T-cell (primary cell): ENCODE data around the gene ROCK2. TPM values are rescaled to one million over a fixed set of nuclear protein-coding genes. Genes with fewer than 3 reads are reported as not detected.
"Not testable (repeated sequence)": the region's sequence is repeated elsewhere in the genome, so short reads cannot be mapped to it uniquely, and the experiment has no call there.

Source experiments
- ATAC-seq, 4 experiments: fragments of 200-7000 bp in 3 of 4; fragments of 150-1000 bp in 1 of 4; cut with Tn5 transposase; replicated peaks in 1 of 4; 1 replicate in 3 of 4; 2 replicates in 1 of 4; pipeline ENCODE4 v1.10.0; 2021; ENCODE audit warnings: moderate library complexity in 3 of 4, mild to moderate bottlenecking in 2 of 4, moderate number of reproducible peaks in 1 of 4
- CTCF ChIA-PET, 2 donors: fragments of 300-600 bp; sonication (Branson Sonifier 250); formaldehyde crosslinking; loops; one replicate each; lab custom pipeline; 2022; ENCODE audit warnings: antibody characterized with exemption in 2 of 2; lab: Charles Lee
- POLR2A ChIA-PET, 2 donors: fragments of 300-600 bp; sonication (Branson Sonifier 250); formaldehyde crosslinking; loops; one replicate each; lab custom pipeline; 2022; ENCODE audit warnings: antibody characterized with exemption in 2 of 2; lab: Charles Lee
- DNase-seq, 35 experiments: peaks; one replicate each; pipeline versions ENCODE4 v3.0.0 to v3.0.0-alpha.2; 2013 to 2023
- H3K27ac ChIP-seq: one replicate; pipeline ENCODE4 v1.5.1; 2013; ENCODE audit warnings: low read length
- H3K27me3 ChIP-seq, 2 experiments: replicated peaks in 1 of 2; 1 replicate in 1 of 2; 2 replicates in 1 of 2; pipeline versions ENCODE4 v1.6.1 to v1.7.0; 2013; ENCODE audit warnings: low read length in 1 of 2, mixed read lengths in 1 of 2; ENCODE audit not compliant: control insufficient read depth in 2 of 2, insufficient read depth in 2 of 2; ENCODE audit errors: extremely low read depth in 1 of 2
- H3K36me3 ChIP-seq, 2 donors: 1 replicate in 1 of 2; 2 replicates in 1 of 2; pipeline versions ENCODE4 v1.6.1 to v1.7.0; 2013; ENCODE audit warnings: low read length in 1 of 2; ENCODE audit not compliant: control insufficient read depth in 2 of 2, insufficient read depth in 1 of 2; ENCODE audit errors: extremely low read depth in 1 of 2
- H3K4me1 ChIP-seq, 2 experiments: 1 replicate in 1 of 2; 2 replicates in 1 of 2; pipeline versions ENCODE4 v1.6.1 to v1.7.0; 2013; ENCODE audit warnings: low read length in 2 of 2, mixed read lengths in 1 of 2; ENCODE audit not compliant: insufficient read depth in 2 of 2, control insufficient read depth in 1 of 2; ENCODE audit errors: extremely low read depth in 1 of 2
- H3K4me3 ChIP-seq, 2 donors: 1 replicate in 1 of 2; 2 replicates in 1 of 2; pipeline versions ENCODE4 v1.5.1 to v1.7.0; 2013; ENCODE audit warnings: mild to moderate bottlenecking in 2 of 2, low read length in 1 of 2, moderate library complexity in 1 of 2; ENCODE audit not compliant: control insufficient read depth in 1 of 2; ENCODE audit errors: extremely low read depth in 1 of 2
- H3K9me3 ChIP-seq: 2 replicates; pipeline ENCODE4 v1.7.0; 2013
- H3K27ac Mint-ChIP-seq, 2 donors: one replicate each; pipeline ENCODE4 v1.8.0; 2020 to 2021; ENCODE audit warnings: mild to moderate bottlenecking in 2 of 2, mixed read lengths in 2 of 2
- H3K27me3 Mint-ChIP-seq, 2 donors: one replicate each; pipeline ENCODE4 v1.8.0; 2021 to 2022; ENCODE audit warnings: mixed read lengths in 2 of 2
- H3K36me3 Mint-ChIP-seq: one replicate; pipeline ENCODE4 v1.8.0; 2021; ENCODE audit warnings: mixed read lengths
- H3K4me1 Mint-ChIP-seq, 3 donors: one replicate each; pipeline ENCODE4 v1.8.0; 2020 to 2022; ENCODE audit warnings: mixed read lengths in 3 of 3, mild to moderate bottlenecking in 1 of 3
- H3K4me3 Mint-ChIP-seq, 3 donors: one replicate each; pipeline ENCODE4 v1.8.0; 2020 to 2022; ENCODE audit warnings: mild to moderate bottlenecking in 3 of 3, mixed read lengths in 3 of 3, moderate library complexity in 3 of 3
- H3K9me3 Mint-ChIP-seq, 3 donors: one replicate each; pipeline ENCODE4 v1.8.0; 2020 to 2022; ENCODE audit warnings: mixed read lengths in 3 of 3
- WGBS: methylation state at CpG from one replicate; pipeline ENCODE4 v1.1.5; 2013; ENCODE audit warnings: missing lambda C conversion rate; ENCODE audit not compliant: insufficient coverage; 5-methylcytosine and 5-hydroxymethylcytosine counted together
- total RNA-seq, 35 experiments: library from RNA in 6 of 35; stranded (reverse) in 6 of 35; fragments of 120-200 nt in 1 of 35; gene quantifications; one replicate each; pipeline versions ENCODE4 v1.2.1 to v1.2.4 and lab custom pipeline; 2013 to 2026

Gene ROCK2
- total RNA-seq, 5 donors from 2014 or later (not counting 1 experiment from before 2014, with no cell fraction given), result 15.5 to 22.3 (median 18.6) TPM

DNA sequence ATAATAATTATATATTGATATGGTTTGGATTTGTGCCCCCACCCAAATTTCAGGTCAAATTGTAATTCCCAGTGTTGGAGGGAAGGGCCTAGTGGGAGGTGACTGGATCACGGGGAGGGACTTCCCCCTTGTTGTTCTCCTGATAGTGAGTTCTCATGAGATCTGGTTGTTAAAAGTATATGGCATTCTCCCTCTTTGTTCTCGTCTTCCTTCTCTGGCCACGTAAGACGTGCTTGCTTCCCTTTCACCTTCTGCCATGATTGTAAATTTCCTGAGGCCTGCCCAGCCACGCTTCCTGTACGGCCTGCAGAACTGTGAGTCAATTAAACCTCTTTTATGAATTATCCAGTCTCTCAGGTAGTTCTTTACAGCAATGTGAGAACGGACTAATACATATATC lies 88.3 kb downstream of the ROCK2 start:
- ChIA-PET POLR2A (no interaction called here), CTCF (no interaction called here)
- Mint-ChIP-seq H3K4me1 (peaks cover 5 to 7% (median 6%) of the 10 kb centered on the region in 3 donors), H3K4me3 (no peak overlapping the region), H3K27ac (no peak overlapping the region), H3K9me3 (peaks cover 0 to 1% (median 0%) of the 10 kb centered on the region in 3 donors), H3K36me3 (peaks cover 28% of the 10 kb centered on the region), H3K27me3 (no peaks in the 10 kb centered on the region)
- no peak overlapping the region for H3K4me3 ChIP-seq
- WGBS, result 95% methylated on average over 4 of the region's 7 CpGs
- peaks cover 0 to 7% of the 10 kb centered on the region in 2 donors for H3K36me3 ChIP-seq
- ATAC-seq (no peak), DNase-seq (no peak)
- H3K27me3 ChIP-seq, result no peaks in the 10 kb centered on the region
- H3K27ac ChIP-seq, result no peak overlapping the region
- no peaks in the 10 kb centered on the region for H3K9me3 ChIP-seq
- H3K4me1 ChIP-seq, result no peaks in the 10 kb centered on the region

DNA sequence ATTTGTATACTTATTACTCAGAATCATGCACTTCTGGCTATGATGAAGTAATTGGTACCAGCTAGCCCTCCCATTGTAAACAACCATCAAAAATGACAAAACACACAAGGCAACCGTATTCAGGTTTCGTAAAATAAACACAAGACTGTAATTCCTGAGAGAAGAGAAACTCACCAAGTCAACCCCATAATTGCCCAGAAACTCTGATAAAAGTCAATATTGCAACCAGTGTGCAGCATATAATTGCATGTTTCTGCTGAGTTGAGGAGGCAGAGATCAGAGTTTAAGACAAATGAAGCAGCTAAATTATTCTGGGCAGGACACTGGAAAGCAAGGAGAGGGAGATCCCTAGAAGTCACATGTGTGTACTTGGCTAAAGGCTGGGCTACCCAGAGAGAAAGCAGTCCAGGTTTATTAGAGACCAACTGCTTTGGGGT lies 90.3 kb downstream of the ROCK2 start:
- Mint-ChIP-seq H3K9me3 (peaks cover 0 to 1% (median 0%) of the 10 kb centered on the region in 3 donors), H3K27me3 (no peaks in the 10 kb centered on the region), H3K27ac (no peak overlapping the region), H3K4me3 (no peak overlapping the region), H3K36me3 (peaks cover 33% of the 10 kb centered on the region), H3K4me1 (peaks cover 6 to 18% (median 11%) of the 10 kb centered on the region in 3 donors)
- CTCF ChIA-PET, result no interaction called here
- no CpG with 5 or more reads among the region's 2 CpGs for WGBS
- Histone ChIP-seq H3K27ac (no peak overlapping the region), H3K4me1 (no peaks in the 10 kb centered on the region), H3K9me3 (no peaks in the 10 kb centered on the region), H3K36me3 (peaks cover 0 to 7% of the 10 kb centered on the region in 2 donors), H3K4me3 (no peak overlapping the region), H3K27me3 (no peaks in the 10 kb centered on the region)
- POLR2A ChIA-PET, result no interaction called here
- no peak for ATAC-seq
- DNase-seq, result no peak

DNA sequence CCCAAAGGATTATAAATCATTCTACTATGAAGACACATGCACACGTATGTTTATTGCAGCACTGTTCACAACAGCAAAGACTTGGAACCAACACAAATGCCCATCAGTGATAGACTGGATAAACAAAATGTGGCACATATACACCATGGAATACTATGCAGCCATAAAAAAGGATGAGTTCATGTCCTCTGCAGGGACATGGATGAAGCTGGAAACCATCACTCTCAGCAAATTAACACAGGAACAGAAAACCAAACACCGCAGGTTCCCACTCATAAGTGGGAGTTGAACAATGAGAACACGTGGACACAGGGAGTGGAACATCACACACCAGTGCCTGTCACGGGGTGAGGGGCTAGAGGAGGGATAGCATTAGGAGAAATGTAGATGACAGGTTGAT lies 92.0 kb downstream of the ROCK2 start:
- POLR2A ChIA-PET, result not testable (repeated sequence)

DNA sequence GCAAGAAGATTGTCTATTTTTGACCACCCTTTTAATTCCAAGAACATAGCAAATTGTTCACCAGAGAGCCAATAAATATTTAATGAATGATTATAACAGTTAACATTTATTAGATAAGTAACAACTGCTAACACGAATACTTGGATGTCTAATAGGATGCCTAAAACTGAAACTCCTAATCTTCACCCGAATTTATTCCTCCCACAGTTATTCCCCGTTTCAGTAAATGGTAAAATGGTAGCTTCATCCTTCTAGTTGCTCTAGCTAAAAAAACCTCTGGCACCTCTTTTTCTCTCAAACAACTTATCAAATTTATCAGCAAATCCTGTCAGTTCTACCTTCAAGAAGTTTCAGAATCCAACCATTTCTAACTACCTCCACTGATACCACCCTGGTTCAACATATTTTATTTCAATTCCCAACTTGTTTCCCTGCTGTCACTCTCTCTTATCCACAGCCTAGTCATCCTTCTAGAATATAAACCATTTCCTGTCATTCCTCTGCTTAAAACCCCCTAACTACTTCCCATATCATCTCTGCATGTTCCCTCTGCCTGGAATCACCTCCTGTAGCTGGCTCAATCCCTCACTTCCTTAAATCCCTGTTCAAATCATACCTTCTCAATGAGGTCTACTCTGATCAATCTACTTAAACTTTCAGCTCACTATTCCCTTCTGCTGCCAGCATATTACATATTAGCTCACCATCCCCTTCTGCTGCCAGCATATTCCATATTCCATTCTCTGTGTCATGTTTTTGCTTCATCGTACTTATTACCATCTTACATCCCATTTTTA lies 93.8 kb downstream of the ROCK2 start:
- ChIA-PET CTCF (interaction anchor here in 1 of 2 donors (0.6 kb wide), 1 partner anchor 352 kb away, joined by 4 read pairs; no protein-coding TSS in a partner anchor), POLR2A (no interaction called here)
- no peaks in the 10 kb centered on the region for H3K27me3 ChIP-seq
- Mint-ChIP-seq H3K9me3 (peaks cover 0 to 1% (median 0%) of the 10 kb centered on the region in 3 donors), H3K4me3 (no peak overlapping the region), H3K27me3 (no peaks in the 10 kb centered on the region), H3K27ac (no peak overlapping the region), H3K36me3 (peaks cover 31% of the 10 kb centered on the region), H3K4me1 (peaks cover 7 to 18% (median 11%) of the 10 kb centered on the region in 3 donors)
- no peak overlapping the region for H3K4me3 ChIP-seq
- no peak overlapping the region for H3K27ac ChIP-seq
- DNase-seq, result no peak
- peaks cover 0 to 3% of the 10 kb centered on the region in 2 donors for H3K36me3 ChIP-seq
- no peaks in the 10 kb centered on the region for H3K4me1 ChIP-seq
- H3K9me3 ChIP-seq, result no peaks in the 10 kb centered on the region
- no CpG with 5 or more reads among the region's 4 CpGs for WGBS
- no peak for ATAC-seq

More for the DNA sequence above, 92.0 kb downstream of the ROCK2 start:
- H3K27me3 ChIP-seq, H3K4me1 ChIP-seq, DNase-seq, H3K27ac Mint-ChIP-seq, H3K27me3 Mint-ChIP-seq, H3K9me3 ChIP-seq, H3K4me3 ChIP-seq, CTCF ChIA-PET, H3K4me3 Mint-ChIP-seq, ATAC-seq, H3K27ac ChIP-seq, H3K36me3 ChIP-seq, H3K9me3 Mint-ChIP-seq: not testable (repeated sequence)
- H3K4me1 Mint-ChIP-seq, result peaks cover 6 to 18% (median 11%) of the 10 kb centered on the region in 3 donors
- WGBS, result no CpG with 5 or more reads among the region's 4 CpGs
- peaks cover 32% of the 10 kb centered on the region for H3K36me3 Mint-ChIP-seq

DNA sequence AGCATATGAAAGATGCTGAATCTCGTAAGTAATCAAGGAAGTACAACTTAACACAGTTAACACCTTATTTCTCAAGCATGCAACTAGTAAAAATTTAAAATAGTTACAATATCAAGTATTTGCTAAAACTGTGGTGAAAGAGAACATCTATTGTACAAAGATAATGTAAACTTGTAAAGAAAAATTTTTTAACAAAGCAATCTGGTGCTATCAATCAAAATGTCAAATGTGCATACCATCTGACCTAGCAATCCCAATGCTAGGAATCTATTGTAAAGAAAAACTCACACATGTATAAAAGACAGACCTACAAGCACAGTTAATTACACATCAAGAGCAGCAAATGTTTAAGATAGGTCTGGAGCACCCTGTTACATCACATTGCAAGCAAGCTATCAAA lies 99.1 kb downstream of the ROCK2 start:
- CTCF ChIA-PET, result interaction anchor here in 1 of 2 donors (0.6 kb wide), 1 partner anchor 1760 kb away, joined by 3 read pairs; no protein-coding TSS in a partner anchor
- no CpG with 5 or more reads among the region's 1 CpG for WGBS
- POLR2A ChIA-PET, result no interaction called here

DNA sequence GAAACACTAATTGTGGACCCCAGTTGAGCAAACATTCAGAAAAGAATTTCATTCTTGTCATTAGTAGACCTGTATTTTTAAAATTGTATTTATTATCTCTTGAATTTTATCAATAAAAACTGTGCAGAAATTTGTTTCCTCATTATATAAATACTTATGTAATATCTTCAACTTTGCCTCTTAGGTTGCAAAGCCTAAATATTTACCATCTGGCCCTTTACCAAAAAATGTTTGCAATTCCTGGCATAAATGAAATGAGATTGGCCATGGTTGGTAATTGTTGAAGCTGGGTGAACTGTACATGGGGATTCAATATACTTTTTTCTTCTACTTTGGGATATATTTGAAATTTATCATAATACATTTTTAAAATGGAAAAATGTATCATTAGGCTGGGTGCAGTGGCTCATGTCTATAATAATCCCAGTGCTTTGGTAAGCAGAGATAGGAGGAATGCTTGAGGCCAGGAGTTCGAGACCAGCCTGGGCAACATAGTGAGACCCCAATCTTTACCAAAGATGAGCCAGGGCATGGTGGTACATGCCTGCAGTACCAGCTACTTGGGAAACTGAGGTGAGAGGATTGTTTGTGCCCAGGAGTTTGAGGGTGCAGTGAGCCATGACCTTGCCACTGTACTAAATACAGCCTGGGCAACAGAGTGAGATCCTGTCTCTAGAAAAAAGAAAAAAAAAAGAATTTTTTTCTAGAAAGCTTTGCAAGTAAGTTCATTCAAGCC lies 100.2 kb downstream of the ROCK2 start:
- H3K27me3 ChIP-seq, result no peaks in the 10 kb centered on the region
- no peak for ATAC-seq
- H3K9me3 Mint-ChIP-seq, result no peaks in the 10 kb centered on the region
- DNase-seq, result no peak
- H3K36me3 ChIP-seq, result peaks cover 3 to 6% of the 10 kb centered on the region in 2 donors
- H3K27me3 Mint-ChIP-seq, result no peaks in the 10 kb centered on the region
- H3K4me1 ChIP-seq, result no peaks in the 10 kb centered on the region
- no peak overlapping the region for H3K4me3 ChIP-seq
- H3K27ac ChIP-seq, result no peak overlapping the region
- peaks cover 0 to 6% (median 4%) of the 10 kb centered on the region in 3 donors for H3K4me1 Mint-ChIP-seq
- peaks cover 27% of the 10 kb centered on the region for H3K36me3 Mint-ChIP-seq
- no peak overlapping the region for H3K27ac Mint-ChIP-seq
- ChIA-PET CTCF (no interaction called here), POLR2A (interaction anchor here in 1 of 2 donors (0.6 kb wide), 1 partner anchor 115 kb away, joined by 3 read pairs; no protein-coding TSS in a partner anchor)
- 100% methylated on average over 1 of the region's 1 CpG for WGBS
- H3K9me3 ChIP-seq, result no peaks in the 10 kb centered on the region
- no peak overlapping the region for H3K4me3 Mint-ChIP-seq

More for the DNA sequence above, 99.1 kb downstream of the ROCK2 start:
- Mint-ChIP-seq H3K4me1 (peaks cover 0 to 3% (median 2%) of the 10 kb centered on the region in 3 donors), H3K27me3 (no peaks in the 10 kb centered on the region), H3K36me3 (peaks cover 31% of the 10 kb centered on the region), H3K27ac (no peak overlapping the region), H3K9me3 (no peaks in the 10 kb centered on the region), H3K4me3 (no peak overlapping the region)
- Histone ChIP-seq H3K27ac (no peak overlapping the region), H3K4me3 (no peak overlapping the region), H3K36me3 (peaks cover 3 to 6% of the 10 kb centered on the region in 2 donors), H3K27me3 (no peaks in the 10 kb centered on the region), H3K4me1 (no peaks in the 10 kb centered on the region), H3K9me3 (no peaks in the 10 kb centered on the region)
- DNase-seq, result no peak
- ATAC-seq, result no peak
